AG08396 (cell line): Measurements from ENCODE around the gene METTL6.
"Not testable (repeated sequence)": the region's sequence is repeated elsewhere in the genome, so short reads cannot be mapped to it uniquely, and the experiment has no call there.

ENCODE experiments used
- DNase-seq: peaks from one replicate; pipeline ENCODE4 v3.0.0; 2012; ENCODE audit warnings: low spot score, mixed read lengths

The METTL6 gene

GRCh38 chr3:15368561-15369135, 58.7 kb downstream of the METTL6 start:
- no peak for DNase-seq

- no peak for DNase-seq
These were observed 60.3 kb downstream of the METTL6 start for GRCh38 chr3:15367059-15367458.

GRCh38 chr3:15364078-15364477, 63.3 kb downstream of the METTL6 start:
- not testable (repeated sequence) for DNase-seq

- DNase-seq, result no peak
These were observed 65.7 kb downstream of the METTL6 start for GRCh38 chr3:15361494-15362214.

- DNase-seq, result no peak
These were observed 66.4 kb downstream of the METTL6 start for GRCh38 chr3:15360788-15361493.
